Retinal pigment epithelial cell (primary cell): ENCODE results near the gene POU2F2.
"Not testable (repeated sequence)": the region's sequence is repeated elsewhere in the genome, so short reads cannot be mapped to it uniquely, and the experiment has no call there.

Source experiments
- DNase-seq: peaks from one replicate; pipeline ENCODE4 v3.0.0-alpha.2; 2010; ENCODE audit warnings: low read depth
- H3K4me3 ChIP-seq: 2 replicates; pipeline ENCODE4 v1.5.1; 2011; ENCODE audit warnings: mild to moderate bottlenecking, low read length, control low read depth, moderate library complexity
- TF ChIP-seq, protein P1 (sequence below): conservative IDR thresholded peaks from 2 replicates; pipeline ENCODE4 v1.5.1; 2011; ENCODE audit warnings: low read depth, low read length, control low read depth, inconsistent platforms

The POU2F2 gene

DNA sequence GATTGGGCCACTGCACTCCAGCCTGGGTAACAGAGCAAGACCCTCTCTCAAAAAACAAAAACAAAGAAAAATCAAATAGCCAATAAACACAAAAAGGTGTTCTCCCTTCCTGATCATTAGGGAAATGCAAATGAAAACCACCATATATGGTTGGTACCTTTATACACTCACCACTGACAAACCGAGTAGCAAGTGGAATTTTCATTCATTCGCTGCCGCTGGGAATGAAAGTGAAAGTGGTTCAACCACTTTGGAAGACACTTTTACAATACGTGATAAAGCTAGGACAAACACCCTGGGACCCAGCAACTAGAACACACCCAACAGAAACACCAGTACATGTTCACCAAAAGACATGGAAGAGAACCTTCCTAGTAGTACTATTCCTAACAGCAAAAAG is 83.3 kb downstream of the POU2F2 start:
- H3K4me3 ChIP-seq, result no peak overlapping the region
- TF ChIP-seq, protein P1, sequence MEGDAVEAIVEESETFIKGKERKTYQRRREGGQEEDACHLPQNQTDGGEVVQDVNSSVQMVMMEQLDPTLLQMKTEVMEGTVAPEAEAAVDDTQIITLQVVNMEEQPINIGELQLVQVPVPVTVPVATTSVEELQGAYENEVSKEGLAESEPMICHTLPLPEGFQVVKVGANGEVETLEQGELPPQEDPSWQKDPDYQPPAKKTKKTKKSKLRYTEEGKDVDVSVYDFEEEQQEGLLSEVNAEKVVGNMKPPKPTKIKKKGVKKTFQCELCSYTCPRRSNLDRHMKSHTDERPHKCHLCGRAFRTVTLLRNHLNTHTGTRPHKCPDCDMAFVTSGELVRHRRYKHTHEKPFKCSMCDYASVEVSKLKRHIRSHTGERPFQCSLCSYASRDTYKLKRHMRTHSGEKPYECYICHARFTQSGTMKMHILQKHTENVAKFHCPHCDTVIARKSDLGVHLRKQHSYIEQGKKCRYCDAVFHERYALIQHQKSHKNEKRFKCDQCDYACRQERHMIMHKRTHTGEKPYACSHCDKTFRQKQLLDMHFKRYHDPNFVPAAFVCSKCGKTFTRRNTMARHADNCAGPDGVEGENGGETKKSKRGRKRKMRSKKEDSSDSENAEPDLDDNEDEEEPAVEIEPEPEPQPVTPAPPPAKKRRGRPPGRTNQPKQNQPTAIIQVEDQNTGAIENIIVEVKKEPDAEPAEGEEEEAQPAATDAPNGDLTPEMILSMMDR, result no peak
- no peak for DNase-seq

DNA sequence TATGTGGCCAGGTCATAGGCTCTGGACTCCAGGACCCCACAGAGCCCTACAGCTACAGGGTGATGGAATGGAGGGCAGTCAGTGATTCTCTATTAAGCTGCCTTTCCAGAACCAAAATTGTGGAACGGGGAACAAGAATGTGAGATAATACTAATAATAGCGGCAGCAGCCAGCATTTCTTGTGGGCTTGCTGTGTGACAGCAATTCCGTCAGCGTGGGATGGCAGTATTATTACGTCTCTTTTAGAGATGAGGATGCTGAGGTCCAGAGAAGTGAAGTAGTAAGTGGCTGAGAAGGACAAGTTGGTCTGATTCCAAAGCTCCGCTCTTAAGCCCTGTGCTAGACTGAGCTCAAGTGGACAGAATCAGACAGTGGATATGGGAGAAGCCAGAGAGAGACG is 86.7 kb downstream of the POU2F2 start:
- no peak for DNase-seq
- TF ChIP-seq, protein P1, result no peak
- H3K4me3 ChIP-seq, result no peak overlapping the region

DNA sequence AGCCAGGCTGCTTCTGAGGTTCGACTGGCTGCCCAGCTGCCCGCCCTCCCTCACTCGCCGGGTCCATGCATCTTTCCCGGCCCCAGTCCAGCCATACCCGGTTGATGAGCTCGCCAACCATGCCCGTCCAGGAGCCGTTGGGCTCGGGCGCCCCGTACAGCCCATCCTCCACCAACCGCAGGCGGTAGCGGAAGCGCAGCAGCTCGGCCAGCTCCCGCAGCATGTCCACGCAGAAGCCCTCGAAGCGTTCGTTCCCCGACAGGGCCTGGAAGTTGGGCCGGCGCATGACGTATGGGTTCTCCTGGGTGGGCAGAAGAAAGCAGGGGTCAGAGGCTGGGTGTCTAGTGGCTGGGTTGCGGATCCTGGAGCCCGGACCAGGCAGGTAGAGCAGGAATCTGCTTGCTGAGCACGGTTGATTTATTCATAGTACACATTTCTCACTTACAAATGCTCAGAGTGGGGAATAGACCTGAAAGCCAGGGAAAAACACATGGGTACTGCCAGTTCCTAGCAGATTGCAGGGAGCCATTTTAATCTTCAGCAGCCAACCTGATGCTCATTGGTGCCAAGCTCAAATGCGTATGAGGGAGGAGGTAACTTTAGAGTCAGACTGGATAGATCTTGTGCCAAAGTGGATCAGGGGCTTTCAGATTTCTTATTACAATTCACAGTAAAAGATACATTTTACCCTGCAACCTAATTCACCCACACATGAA is 89.6 kb downstream of the POU2F2 start:
- no peak for DNase-seq
- TF ChIP-seq, protein P1, result no peak
- no peak overlapping the region for H3K4me3 ChIP-seq

DNA sequence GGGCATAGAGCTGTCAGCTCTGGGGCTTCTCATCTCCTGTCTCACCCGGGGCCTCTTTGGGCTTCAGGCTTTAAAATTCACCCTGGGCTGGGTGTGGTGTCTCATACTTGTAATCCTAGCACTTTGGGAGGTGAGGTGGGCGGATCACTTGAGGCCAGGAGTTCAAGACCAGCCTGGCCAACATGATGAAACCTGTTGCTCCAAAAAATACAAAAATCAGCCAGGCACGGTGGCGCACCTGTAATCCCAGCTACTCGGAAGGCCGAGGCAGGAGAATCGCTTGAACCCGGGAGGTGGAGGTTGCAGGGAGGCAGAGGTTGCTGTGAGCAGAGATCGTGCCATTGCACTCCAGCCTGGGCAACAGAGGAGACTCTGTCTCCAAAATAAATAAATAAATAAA is 91.8 kb downstream of the POU2F2 start:
- not testable (repeated sequence) for H3K4me3 ChIP-seq, DNase-seq

DNA sequence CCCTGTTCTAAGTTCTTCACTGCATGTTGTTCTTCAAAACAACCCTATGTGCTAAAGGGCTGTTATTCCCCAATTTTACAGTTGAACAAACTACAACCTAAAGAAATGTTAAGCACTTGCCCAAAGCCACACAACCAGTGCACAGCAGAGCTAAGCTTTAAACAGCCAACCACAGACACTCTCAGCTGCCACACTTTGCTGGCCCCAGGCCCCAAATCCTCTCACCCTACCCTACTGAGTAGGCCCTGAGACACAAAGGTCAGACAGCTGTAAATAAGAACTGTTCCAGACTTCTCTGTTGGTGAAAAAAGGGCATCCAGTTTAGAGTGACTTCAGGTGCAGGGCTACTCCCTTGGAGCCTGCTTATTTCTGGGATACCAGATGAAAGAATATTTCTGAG is 92.2 kb downstream of the POU2F2 start:
- no peak for DNase-seq
- TF ChIP-seq, protein P1, result no peak

DNA sequence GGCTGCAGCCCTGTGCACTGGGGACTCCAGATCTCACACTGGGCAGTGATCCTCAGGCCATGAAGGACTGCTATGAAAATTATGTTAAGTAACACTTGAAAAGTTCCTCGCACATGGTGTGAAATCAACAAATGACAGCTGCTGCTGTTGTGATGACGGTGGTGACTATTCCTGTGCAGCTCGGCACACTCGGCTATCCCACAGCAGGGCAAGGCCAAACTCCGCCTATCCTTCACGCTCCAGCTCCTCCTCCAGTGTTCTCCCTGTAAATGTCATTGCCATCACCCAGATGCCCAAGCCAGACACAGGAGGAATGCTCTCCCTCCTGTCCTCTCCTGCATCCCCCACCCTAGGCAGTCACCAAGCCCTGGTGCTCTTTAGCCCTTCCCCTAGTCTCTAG is 93.6 kb downstream of the POU2F2 start:
- no peak for DNase-seq
- TF ChIP-seq, protein P1, result no peak
- H3K4me3 ChIP-seq, result no peak overlapping the region

More for the DNA sequence above, 92.2 kb downstream of the POU2F2 start:
- no peak overlapping the region for H3K4me3 ChIP-seq

DNA sequence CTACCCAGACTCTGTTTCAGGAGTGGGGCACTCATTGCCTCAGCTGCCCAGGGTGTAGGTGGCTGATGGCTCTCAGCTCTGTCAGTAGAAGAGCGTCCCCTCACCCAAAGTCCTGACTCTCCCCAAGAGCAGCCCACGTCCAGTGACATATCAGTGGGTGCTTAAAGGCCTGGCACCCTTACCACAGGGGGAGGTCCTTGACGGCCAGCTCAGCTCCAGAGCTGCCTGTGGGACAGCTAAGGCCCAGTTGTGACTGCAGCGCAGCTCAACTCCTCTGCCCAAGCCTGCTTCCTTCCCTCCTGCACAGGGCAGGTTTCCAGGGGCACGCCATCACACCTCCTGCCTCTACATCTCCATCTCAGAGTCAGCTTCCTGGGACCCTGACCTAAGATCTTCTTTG is 94.6 kb downstream of the POU2F2 start:
- DNase-seq, result no peak
- TF ChIP-seq, protein P1, result no peak
- no peak overlapping the region for H3K4me3 ChIP-seq
